ENCODE data around the gene IQGAP2. TPM values are rescaled to one million over a fixed set of nuclear protein-coding genes. Genes with fewer than 3 reads are reported as not detected.

Gene IQGAP2
- total RNA-seq, 1 donor from 2014 or later: 4.0 TPM

DNA sequence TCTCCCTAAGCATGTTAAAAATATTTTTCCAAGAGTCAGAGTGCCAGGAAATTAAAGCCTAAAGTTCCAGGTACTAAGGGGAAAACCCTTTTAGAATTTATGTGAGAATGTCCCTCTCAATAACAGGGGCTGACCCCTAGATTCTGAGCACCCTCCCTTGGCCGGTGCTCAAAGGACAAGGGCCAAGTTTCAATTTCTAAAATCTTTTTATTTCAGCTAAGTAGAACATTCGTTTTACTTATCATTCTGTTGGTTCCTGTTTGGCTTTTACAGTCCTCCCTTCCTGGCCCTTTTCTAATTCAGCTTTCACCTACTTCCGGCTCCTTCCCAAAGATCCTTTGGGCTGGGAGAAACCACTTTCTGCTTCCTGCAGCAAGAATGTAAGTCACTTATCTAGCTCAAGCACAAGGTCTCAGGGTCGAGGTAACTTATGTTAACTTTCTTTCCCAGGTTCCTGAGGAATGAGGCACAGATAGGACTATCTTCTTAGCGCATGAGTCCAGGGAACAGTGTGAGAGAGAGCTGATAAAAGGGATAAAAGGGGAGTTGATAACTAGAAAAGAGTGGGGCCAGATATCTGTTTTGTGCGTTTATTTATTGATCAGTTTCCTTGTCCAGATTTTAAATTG is 254.7 kb downstream of the IQGAP2 start:
- DNase-seq (ENCODE audit: low read depth): no peak
- H3K36me3 ChIP-seq (ENCODE audit: control insufficient read depth, insufficient read depth, low read length): no peaks in the 10 kb centered on the region
- H3K4me3 ChIP-seq (ENCODE audit: low read depth, low read length): no peak overlapping the region
- H3K27me3 ChIP-seq (ENCODE audit: control insufficient read depth, insufficient read depth, low read length): no peaks in the 10 kb centered on the region
- TF ChIP-seq CTCF (IDR thresholded peaks at IDR 0.05; ENCODE audit: insufficient read depth, low read length, poor library complexity, severe bottlenecking): no peak

DNA sequence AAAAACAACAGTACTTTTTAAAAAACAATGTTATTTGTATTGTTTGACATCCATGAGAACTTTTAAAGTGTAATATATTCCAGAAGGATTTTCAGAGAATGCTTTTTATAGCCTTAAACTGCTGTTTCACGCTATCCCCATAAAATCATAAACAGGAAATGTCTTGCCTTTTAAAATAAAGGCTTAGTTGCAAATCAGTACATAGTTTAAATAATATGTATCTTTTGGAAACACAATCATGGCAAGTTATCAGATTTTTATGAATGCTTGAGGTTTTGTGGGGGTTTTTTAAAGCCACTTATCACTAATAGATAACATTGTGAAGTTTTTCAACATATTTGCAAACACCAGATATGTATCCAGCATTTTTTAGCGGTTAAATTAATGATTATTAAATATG is 257.3 kb downstream of the IQGAP2 start:
- no peak for DNase-seq (ENCODE audit: low read depth)
- H3K36me3 ChIP-seq (ENCODE audit: control insufficient read depth, insufficient read depth, low read length): no peaks in the 10 kb centered on the region
- H3K4me3 ChIP-seq (ENCODE audit: low read depth, low read length): no peak overlapping the region
- no peaks in the 10 kb centered on the region for H3K27me3 ChIP-seq (ENCODE audit: control insufficient read depth, insufficient read depth, low read length)
- TF ChIP-seq CTCF (IDR thresholded peaks at IDR 0.05; ENCODE audit: insufficient read depth, low read length, poor library complexity, severe bottlenecking): no peak

DNA sequence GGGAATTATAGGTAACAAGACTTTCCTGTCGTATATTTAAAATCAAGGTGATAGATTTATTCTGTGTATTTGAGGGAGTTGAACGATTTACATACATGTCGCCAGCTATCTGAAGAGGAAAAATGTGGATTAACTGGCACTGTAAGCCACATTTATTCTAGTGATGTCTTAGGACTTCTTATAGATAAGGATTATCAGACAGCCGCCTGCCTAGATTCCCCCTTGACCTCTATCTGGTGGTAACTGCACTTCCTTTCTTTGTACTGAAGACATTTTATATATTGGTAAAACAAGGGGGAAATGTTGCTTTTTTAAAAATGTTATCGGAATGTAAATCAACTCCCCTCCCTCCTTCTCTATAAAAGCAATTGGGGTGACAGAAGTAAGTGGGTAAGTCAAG is 259.4 kb downstream of the IQGAP2 start:
- H3K27me3 ChIP-seq (ENCODE audit: control insufficient read depth, insufficient read depth, low read length): no peaks in the 10 kb centered on the region
- no peak overlapping the region for H3K4me3 ChIP-seq (ENCODE audit: low read depth, low read length)
- TF ChIP-seq CTCF (IDR thresholded peaks at IDR 0.05; ENCODE audit: insufficient read depth, low read length, poor library complexity, severe bottlenecking): no peak
- DNase-seq (ENCODE audit: low read depth): no peak
- no peaks in the 10 kb centered on the region for H3K36me3 ChIP-seq (ENCODE audit: control insufficient read depth, insufficient read depth, low read length)

GRCh38 chr5:76663573-76663972 is 260.5 kb downstream of the IQGAP2 start:
- H3K27me3 ChIP-seq (ENCODE audit: control insufficient read depth, insufficient read depth, low read length): no peaks in the 10 kb centered on the region
- DNase-seq (ENCODE audit: low read depth): no peak
- H3K4me3 ChIP-seq (ENCODE audit: low read depth, low read length): no peak overlapping the region
- no peak for TF ChIP-seq CTCF (IDR thresholded peaks at IDR 0.05; ENCODE audit: insufficient read depth, low read length, poor library complexity, severe bottlenecking)
- no peaks in the 10 kb centered on the region for H3K36me3 ChIP-seq (ENCODE audit: control insufficient read depth, insufficient read depth, low read length)

DNA sequence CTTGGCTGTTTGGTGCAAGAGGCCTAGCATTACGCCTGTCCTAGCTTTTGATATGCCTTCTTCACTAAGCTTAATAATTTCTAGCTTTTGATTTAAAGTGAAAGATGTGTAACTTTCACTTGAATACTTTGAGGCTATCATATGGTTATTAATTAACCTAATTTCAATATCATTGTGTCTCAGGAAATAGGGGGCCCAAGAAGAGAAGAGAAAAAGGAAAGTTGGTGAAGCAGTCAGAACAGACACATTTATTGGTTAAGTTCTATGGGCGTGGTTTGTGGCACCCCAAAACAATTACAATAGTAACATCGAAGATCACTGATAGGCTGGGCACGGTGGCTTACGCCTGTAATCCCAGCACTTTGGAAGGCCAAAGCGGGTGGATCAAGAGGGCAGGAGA is 261.0 kb downstream of the IQGAP2 start:
- Histone ChIP-seq H3K27me3 (ENCODE audit: control insufficient read depth, insufficient read depth, low read length) (no peaks in the 10 kb centered on the region), H3K4me3 (ENCODE audit: low read depth, low read length) (no peak overlapping the region), H3K36me3 (ENCODE audit: control insufficient read depth, insufficient read depth, low read length) (no peaks in the 10 kb centered on the region)
- no peak for TF ChIP-seq CTCF (IDR thresholded peaks at IDR 0.05; ENCODE audit: insufficient read depth, low read length, poor library complexity, severe bottlenecking)
- no peak for DNase-seq (ENCODE audit: low read depth)

DNA sequence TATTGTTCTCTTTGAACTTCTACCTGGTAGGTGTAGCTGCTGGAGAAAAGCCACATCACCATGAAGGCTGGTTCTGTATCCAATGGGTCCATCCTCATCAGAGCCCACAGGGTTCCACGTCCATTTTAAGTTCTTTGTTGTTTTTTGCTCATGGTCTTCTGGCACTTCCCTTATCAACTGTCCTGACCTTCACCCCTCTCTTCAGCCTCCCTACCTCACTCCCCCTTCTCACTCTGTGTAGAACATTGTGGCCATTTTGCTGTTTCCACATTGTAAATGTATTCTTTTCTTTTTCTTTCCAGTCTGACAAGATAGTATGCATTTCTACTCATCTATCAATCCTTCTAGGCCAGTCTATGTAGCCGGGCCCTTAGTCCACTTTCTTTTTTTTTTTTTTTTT is 264.4 kb downstream of the IQGAP2 start:
- Histone ChIP-seq H3K36me3 (ENCODE audit: control insufficient read depth, insufficient read depth, low read length) (no peaks in the 10 kb centered on the region), H3K27me3 (ENCODE audit: control insufficient read depth, insufficient read depth, low read length) (no peaks in the 10 kb centered on the region), H3K4me3 (ENCODE audit: low read depth, low read length) (no peak overlapping the region)
- no peak for DNase-seq (ENCODE audit: low read depth)
- TF ChIP-seq CTCF (IDR thresholded peaks at IDR 0.05; ENCODE audit: insufficient read depth, low read length, poor library complexity, severe bottlenecking): no peak

All from kidney epithelial cell (primary cell).